Stomach (tissue), 9 donors: Measurements from ENCODE around the gene B3GLCT. TPM values are rescaled to one million over a fixed set of nuclear protein-coding genes. Genes with fewer than 3 reads are reported as not detected.

Experiments
- DNase-seq, 2 donors: peaks; one replicate each; pipeline versions ENCODE4 v3.0.0 to v3.0.0-alpha.2; 2013 to 2019
- H3K27ac ChIP-seq, 5 donors: fragments of 200-600 bp in 4 of 5; sonication (generic) in 4 of 5; one replicate each; pipeline ENCODE4 v1.5.1; 2013 to 2019; ENCODE audit warnings: mild to moderate bottlenecking in 1 of 5, moderate library complexity in 1 of 5
- H3K27me3 ChIP-seq, 3 donors: fragments of 200-600 bp; sonication (generic); one replicate each; pipeline ENCODE4 v1.5.1; 2017 to 2019; ENCODE audit warnings: mixed run types in 1 of 3
- H3K36me3 ChIP-seq, 4 donors: fragments of 200-600 bp; sonication (generic); 1 replicate in 3 of 4; 2 replicates in 1 of 4; pipeline ENCODE4 v1.5.1; 2016 to 2019
- H3K4me1 ChIP-seq, 4 donors: fragments of 200-600 bp; sonication (generic); one replicate each; pipeline ENCODE4 v1.5.1; 2016 to 2019
- H3K4me3 ChIP-seq, 4 donors: fragments of 200-600 bp; sonication (generic) in 3 of 4; one replicate each; pipeline ENCODE4 v1.5.1; 2016 to 2019; ENCODE audit warnings: mild to moderate bottlenecking in 1 of 4
- H3K9me3 ChIP-seq, 4 donors: fragments of 200-600 bp; sonication (generic); one replicate each; pipeline ENCODE4 v1.5.1; 2016 to 2019
- CTCF ChIP-seq, 7 experiments: fragments of 450-650 bp in 4 of 7; fragments of 200-600 bp in 3 of 7; sonication (generic) in 3 of 7; IDR thresholded peaks; one replicate each; pipeline ENCODE4 v1.5.1; 2016 to 2019; ENCODE audit warnings: antibody characterized with exemption in 7 of 7, control low read depth in 2 of 7, mild to moderate bottlenecking in 1 of 7
- EP300 ChIP-seq: sonication (generic); formaldehyde crosslinking; IDR thresholded peaks from one replicate; pipeline ENCODE4 v1.6.1; 2017; ENCODE audit warnings: antibody characterized with exemption
- POLR2A ChIP-seq, 4 donors: fragments of 450-650 bp; IDR thresholded peaks; one replicate each; pipeline ENCODE4 v1.6.1; 2016; ENCODE audit warnings: antibody characterized with exemption in 4 of 4, control low read depth in 2 of 4, mild to moderate bottlenecking in 1 of 4, moderate library complexity in 1 of 4
- POLR2AphosphoS5 ChIP-seq, 3 donors: sonication (generic); formaldehyde crosslinking; IDR thresholded peaks; one replicate each; pipeline ENCODE4 v1.6.1; 2016; ENCODE audit warnings: antibody characterized with exemption in 3 of 3
- WGBS, 5 donors: extraction: QIAGEN DNeasy Blood & Tissue Kit in 3 of 5; methylation state at CpG; one replicate each; pipeline versions ENCODE4 v1.1.5 to v1.1.7; 2013 to 2018; 5-methylcytosine and 5-hydroxymethylcytosine counted together
- intact Hi-C: fragments of 100-400 bp; cut with DNase I; formaldehyde crosslinking; loops from one replicate; pipeline ENCODE4 v1.15.1; 2023; ENCODE audit warnings: low total_unique reads
- polyA plus RNA-seq, 3 donors: library from polyadenylated mRNA; stranded (reverse); fragments of 200-250 nt; gene quantifications; one replicate each; pipeline ENCODE4 v1.2.3, GENCODE V29; 2013
- total RNA-seq, 5 donors: library from RNA; depleted of rRNA; stranded (reverse); fragments of >200 nt; gene quantifications; one replicate each; pipeline versions ENCODE4 v1.1.0 to v1.2.3, GENCODE V29; 2014 to 2016
- donor health status: healthy with polysubstance abuse.
- donor health status: Bipolar disorder and iron deficiency.
- donor health status: healthy.

The B3GLCT gene
- total and polyA plus RNA-seq, 8 donors = 0.76 to 16.1 (median 6.4) TPM; not detected in 2

- Histone ChIP-seq H3K9me3 (peaks cover 6 to 19% (median 11%) of the 10 kb centered on the region in 4 donors), H3K36me3 (no peaks in the 10 kb centered on the region), H3K4me3 (no peak overlapping the region), H3K4me1 (no peaks in the 10 kb centered on the region), H3K27ac (no peak overlapping the region), H3K27me3 (peaks cover 0 to 31% (median 4%) of the 10 kb centered on the region in 3 donors)
- TF ChIP-seq EP300 = no peak
- TF ChIP-seq POLR2AphosphoS5 (IDR thresholded peaks at IDR 0.05) = no peak
- no peak for TF ChIP-seq CTCF (IDR thresholded peaks at IDR 0.05)
- no peak for TF ChIP-seq POLR2A (IDR thresholded peaks at IDR 0.05)
- DNase-seq = no peak
- 47 to 71% (median 67%) methylated on average over 5 of the region's 5 CpGs for WGBS, 5 donors
- intact Hi-C loops = no loop called here
Observed at GRCh38 chr13:31350560-31350959, 150.8 kb downstream of the B3GLCT start.

GRCh38 chr13:31351376-31351775 lies 151.6 kb downstream of the B3GLCT start:
- TF ChIP-seq POLR2A (IDR thresholded peaks at IDR 0.05) = no peak
- no peak overlapping the region for H3K27ac ChIP-seq
- peaks cover 6 to 26% (median 17%) of the 10 kb centered on the region in 4 donors for H3K9me3 ChIP-seq
- H3K4me1 ChIP-seq = no peaks in the 10 kb centered on the region
- intact Hi-C loops = no loop called here
- no peaks in the 10 kb centered on the region for H3K36me3 ChIP-seq
- peaks cover 0 to 31% (median 4%) of the 10 kb centered on the region in 3 donors for H3K27me3 ChIP-seq
- no peak overlapping the region for H3K4me3 ChIP-seq
- no peak for DNase-seq
- 68 to 80% (median 77%) methylated on average over 2 of the region's 2 CpGs for WGBS, 5 donors

GRCh38 chr13:31352467-31352866 lies 152.7 kb downstream of the B3GLCT start:
- TF ChIP-seq EP300 = no peak
- TF ChIP-seq CTCF (IDR thresholded peaks at IDR 0.05) = no peak
- TF ChIP-seq POLR2A (IDR thresholded peaks at IDR 0.05) = no peak
- no peak for TF ChIP-seq POLR2AphosphoS5 (IDR thresholded peaks at IDR 0.05)
- Histone ChIP-seq H3K27me3 (peaks cover 0 to 31% (median 4%) of the 10 kb centered on the region in 3 donors), H3K9me3 (peaks cover 6 to 26% (median 18%) of the 10 kb centered on the region in 4 donors), H3K36me3 (no peaks in the 10 kb centered on the region), H3K4me3 (no peak overlapping the region), H3K27ac (no peak overlapping the region), H3K4me1 (no peaks in the 10 kb centered on the region)
- 23 to 55% (median 31%) methylated on average over 5 to 24 of the region's 24 CpGs for WGBS, 5 donors
- intact Hi-C loops = no loop called here
- no peak for DNase-seq

- 95 to 100% (median 97%) methylated on average over 1 of the region's 1 CpG for WGBS, 5 donors
- DNase-seq = no peak
- Histone ChIP-seq H3K27ac (no peak overlapping the region), H3K36me3 (no peaks in the 10 kb centered on the region), H3K27me3 (peaks cover 0 to 30% (median 4%) of the 10 kb centered on the region in 3 donors), H3K9me3 (peaks cover 6 to 26% (median 18%) of the 10 kb centered on the region in 4 donors), H3K4me1 (no peaks in the 10 kb centered on the region), H3K4me3 (no peak overlapping the region)
- TF ChIP-seq EP300 (no peak), POLR2AphosphoS5 (IDR thresholded peaks at IDR 0.05) (no peak), CTCF (IDR thresholded peaks at IDR 0.05) (no peak), POLR2A (IDR thresholded peaks at IDR 0.05) (no peak)
- intact Hi-C loops = no loop called here
Observed at GRCh38 chr13:31355001-31355400, 155.2 kb downstream of the B3GLCT start.

GRCh38 chr13:31356991-31357390 lies 157.2 kb downstream of the B3GLCT start:
- Histone ChIP-seq H3K27ac (no peak overlapping the region), H3K9me3 (peaks cover 6 to 26% (median 18%) of the 10 kb centered on the region in 4 donors), H3K4me1 (no peaks in the 10 kb centered on the region), H3K27me3 (peaks cover 0 to 11% (median 4%) of the 10 kb centered on the region in 3 donors), H3K36me3 (no peaks in the 10 kb centered on the region), H3K4me3 (no peak overlapping the region)
- intact Hi-C loops = no loop called here
- no peak for DNase-seq
- 82 to 91% (median 84%) methylated on average over 3 of the region's 3 CpGs for WGBS, 5 donors
- no peak for TF ChIP-seq EP300
- no peak for TF ChIP-seq POLR2AphosphoS5 (IDR thresholded peaks at IDR 0.05)
- TF ChIP-seq CTCF (IDR thresholded peaks at IDR 0.05) = no peak
- TF ChIP-seq POLR2A (IDR thresholded peaks at IDR 0.05) = no peak
